Esophagus muscularis mucosa (tissue), 4 donors: ENCODE measurements around the gene KRT7. TPM values are rescaled to one million over a fixed set of nuclear protein-coding genes. Genes with fewer than 3 reads are reported as not detected.

ENCODE experiments used
- DNase-seq: peaks from one replicate; pipeline ENCODE4 v3.0.0-alpha.2; 2017; ENCODE audit errors: extremely low spot score
- H3K27ac ChIP-seq, 4 donors: fragments of 200-600 bp; sonication (generic); replicated peaks in 1 of 4; 1 replicate in 3 of 4; 2 replicates in 1 of 4; pipeline ENCODE4 v1.5.1; 2016 to 2019; ENCODE audit warnings: mild to moderate bottlenecking in 1 of 4
- H3K27me3 ChIP-seq, 4 donors: fragments of 200-600 bp; sonication (generic); one replicate each; pipeline versions ENCODE4 v1.5.1 to v1.6.0; 2016 to 2019
- H3K36me3 ChIP-seq, 4 donors: fragments of 200-600 bp; sonication (generic); one replicate each; pipeline ENCODE4 v1.5.1; 2016 to 2019
- H3K4me1 ChIP-seq, 4 donors: fragments of 200-600 bp; sonication (generic); one replicate each; pipeline ENCODE4 v1.5.1; 2016 to 2019
- H3K4me3 ChIP-seq, 4 donors: fragments of 200-600 bp; sonication (generic); 1 replicate in 2 of 4; 2 replicates in 2 of 4; pipeline ENCODE4 v1.5.1; 2016 to 2019; ENCODE audit warnings: mild to moderate bottlenecking in 4 of 4, moderate library complexity in 1 of 4
- H3K9me3 ChIP-seq, 4 donors: fragments of 200-600 bp; sonication (generic); 1 replicate in 3 of 4; 2 replicates in 1 of 4; pipeline ENCODE4 v1.5.1; 2016 to 2019
- CTCF ChIP-seq, 3 experiments: fragments of 200-600 bp in 2 of 3; fragments of 450-650 bp in 1 of 3; sonication (generic) in 2 of 3; IDR thresholded peaks; one replicate each; pipeline ENCODE4 v1.5.1; 2017 to 2019; ENCODE audit warnings: antibody characterized with exemption in 3 of 3, mild to moderate bottlenecking in 2 of 3, moderate library complexity in 1 of 3
- EP300 ChIP-seq: sonication (generic); formaldehyde crosslinking; IDR thresholded peaks from one replicate; pipeline ENCODE4 v1.6.1; 2017; ENCODE audit warnings: antibody characterized with exemption
- POLR2A ChIP-seq: fragments of 450-650 bp; IDR thresholded peaks from one replicate; pipeline ENCODE4 v1.6.1; 2017; ENCODE audit warnings: antibody characterized with exemption, moderate library complexity, mild to moderate bottlenecking, low read depth
- POLR2AphosphoS5 ChIP-seq, 2 donors: sonication (generic); formaldehyde crosslinking; IDR thresholded peaks; one replicate each; pipeline ENCODE4 v1.6.1; 2017; ENCODE audit warnings: antibody characterized with exemption in 2 of 2
- WGBS: methylation state at CpG from one replicate; pipeline ENCODE4 v1.1.5; 2018; 5-methylcytosine and 5-hydroxymethylcytosine counted together
- intact Hi-C: fragments of 100-400 bp; cut with DNase I; formaldehyde crosslinking; loops from one replicate; pipeline ENCODE4 v1.15.1; 2023
- total RNA-seq, 4 donors: library from RNA; depleted of rRNA; stranded (reverse); fragments of >200 nt; gene quantifications; one replicate each; pipeline versions ENCODE4 v1.1.0 to v1.2.1, GENCODE V29; 2016

The KRT7 gene
- total RNA-seq, 4 donors from 2014 or later: 0.83 to 8.4 (median 4.5) TPM

GRCh38 chr12:52247622-52248540 lies 14.8 kb downstream of the KRT7 start:
- peaks cover 0 to 30% (median 0%) of the 10 kb centered on the region in 4 donors for H3K27me3 ChIP-seq
- H3K4me1 ChIP-seq: peaks cover 28 to 64% (median 57%) of the 10 kb centered on the region in 4 donors
- intact Hi-C loops: no loop called here
- H3K36me3 ChIP-seq: no peaks in the 10 kb centered on the region
- no peak overlapping the region for H3K4me3 ChIP-seq
- DNase-seq: no peak
- WGBS: 93% methylated on average over 10 of the region's 10 CpGs
- no peaks in the 10 kb centered on the region for H3K9me3 ChIP-seq
- H3K27ac ChIP-seq: peak overlapping the region in 3 of 4 donors; percentile 52 to 62 (median 59)
- TF ChIP-seq CTCF (IDR thresholded peaks at IDR 0.05) (no peak), POLR2AphosphoS5 (IDR thresholded peaks at IDR 0.05) (no peak), POLR2A (peak; percentile 22)

GRCh38 chr12:52248541-52249461 lies 15.8 kb downstream of the KRT7 start:
- Histone ChIP-seq H3K27me3 (peaks cover 0 to 30% (median 0%) of the 10 kb centered on the region in 4 donors), H3K9me3 (no peaks in the 10 kb centered on the region), H3K4me1 (peaks cover 26 to 55% (median 48%) of the 10 kb centered on the region in 4 donors), H3K27ac (peak overlapping the region; percentile 48 to 62 (median 56)), H3K4me3 (no peak overlapping the region), H3K36me3 (no peaks in the 10 kb centered on the region)
- intact Hi-C loops: no loop called here
- WGBS: 80% methylated on average over 8 of the region's 18 CpGs
- TF ChIP-seq POLR2AphosphoS5 (IDR thresholded peaks at IDR 0.05) (peak; percentile 39 to 50), CTCF (IDR thresholded peaks at IDR 0.05) (no peak)
- DNase-seq: no peak

- Histone ChIP-seq H3K27me3 (peaks cover 0 to 35% (median 0%) of the 10 kb centered on the region in 4 donors), H3K4me3 (no peak overlapping the region), H3K4me1 (peaks cover 18 to 47% (median 41%) of the 10 kb centered on the region in 4 donors), H3K36me3 (no peaks in the 10 kb centered on the region), H3K9me3 (no peaks in the 10 kb centered on the region), H3K27ac (peak overlapping the region; percentile 48 to 62 (median 56))
- TF ChIP-seq CTCF (IDR thresholded peaks at IDR 0.05): no peak
- no peak for TF ChIP-seq EP300
- TF ChIP-seq POLR2AphosphoS5 (IDR thresholded peaks at IDR 0.05): no peak
- no peak for TF ChIP-seq POLR2A
- intact Hi-C loops: no loop called here
- 92% methylated on average over 2 of the region's 2 CpGs for WGBS
- DNase-seq: no peak
These were observed 16.5 kb downstream of the KRT7 start for GRCh38 chr12:52249511-52250047.

DNA sequence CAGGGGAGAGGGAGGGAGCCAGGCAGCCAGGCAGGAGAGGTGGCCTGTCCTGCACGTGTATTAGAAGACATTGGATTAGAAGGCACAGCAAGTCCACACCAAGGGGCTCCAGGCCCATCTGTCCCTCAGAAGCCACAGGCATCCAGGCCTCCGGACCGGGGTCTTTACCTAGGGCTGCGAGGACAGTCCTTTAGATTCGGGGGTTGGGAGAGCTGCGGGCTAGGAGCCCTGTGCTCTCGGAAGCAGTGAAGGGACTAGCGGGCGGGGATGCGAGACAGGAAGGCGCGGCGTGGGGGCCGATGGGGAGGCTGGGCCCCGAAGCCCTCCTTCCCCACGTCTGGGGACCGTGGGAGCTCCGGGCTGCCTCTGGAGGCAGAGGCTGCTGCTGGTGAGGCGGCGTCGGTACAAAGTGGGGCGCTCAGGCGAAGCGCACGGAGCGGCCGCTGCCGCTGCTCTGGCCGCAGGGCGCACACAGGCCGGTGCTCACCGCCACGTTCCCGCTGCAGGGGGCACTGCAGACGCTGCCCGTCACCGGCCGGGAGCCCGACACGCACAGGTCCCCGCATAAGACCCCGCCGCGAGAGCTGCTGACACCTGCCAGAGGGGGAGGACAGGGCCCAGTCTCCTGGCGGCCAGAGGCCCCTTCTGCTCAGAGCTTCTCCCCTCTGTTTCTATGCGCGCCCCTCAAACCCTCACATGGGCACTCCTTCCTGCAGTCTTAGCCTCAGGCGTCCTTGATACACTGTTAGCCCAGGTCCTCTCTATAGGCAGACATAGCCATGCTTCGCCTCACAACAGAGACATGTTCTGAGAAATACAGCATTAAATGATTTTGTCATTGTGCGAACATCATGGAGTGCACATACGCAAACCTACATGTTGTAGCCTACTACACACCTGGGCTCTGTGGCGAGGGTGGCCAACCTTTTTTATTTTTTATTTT lies 17.3 kb downstream of the KRT7 start:
- 69% methylated on average over 31 of the region's 52 CpGs for WGBS

More for the DNA sequence above, 17.3 kb downstream of the KRT7 start:
- Histone ChIP-seq H3K9me3 (no peaks in the 10 kb centered on the region), H3K36me3 (no peaks in the 10 kb centered on the region), H3K27ac (no peak overlapping the region), H3K27me3 (peaks cover 0 to 42% (median 0%) of the 10 kb centered on the region in 4 donors), H3K4me1 (peaks cover 16 to 43% (median 38%) of the 10 kb centered on the region in 4 donors), H3K4me3 (no peak overlapping the region)
- no peak for TF ChIP-seq POLR2AphosphoS5 (IDR thresholded peaks at IDR 0.05)
- TF ChIP-seq CTCF (IDR thresholded peaks at IDR 0.05): no peak
- intact Hi-C loops: no loop called here
- DNase-seq: no peak
